Activated CD8-positive, alpha-beta T cell treated with anti-CD3 and anti-CD28 coated beads for 36 hours (primary cell): Measurements from ENCODE around the gene STAB2. TPM values are rescaled to one million over a fixed set of nuclear protein-coding genes. Genes with fewer than 3 reads are reported as not detected.

Experiments used
- ATAC-seq: fragments of 200-7000 bp; cut with Tn5 transposase; one replicate; pipeline ENCODE4 v1.10.0; 2021; ENCODE audit warnings: mild to moderate bottlenecking, moderate library complexity
- CTCF ChIA-PET: fragments of 350-600 bp; sonication (Branson Sonifier 250); formaldehyde crosslinking; loops from one replicate; lab custom pipeline; 2021; ENCODE audit warnings: antibody characterized with exemption; lab: Charles Lee
- POLR2A ChIA-PET: fragments of 350-600 bp; sonication (Branson Sonifier 250); formaldehyde crosslinking; loops from one replicate; lab custom pipeline; 2021; ENCODE audit warnings: antibody characterized with exemption; lab: Charles Lee
- DNase-seq: peaks from one replicate; pipeline ENCODE4 v3.0.0-alpha.2; 2020
- H3K27ac Mint-ChIP-seq: one replicate; pipeline ENCODE4 v1.8.0; 2021; ENCODE audit warnings: mild to moderate bottlenecking, mixed read lengths
- H3K27me3 Mint-ChIP-seq: one replicate; pipeline ENCODE4 v1.8.0; 2021; ENCODE audit warnings: mixed read lengths
- H3K36me3 Mint-ChIP-seq: one replicate; pipeline ENCODE4 v1.8.0; 2021; ENCODE audit warnings: low read depth, mixed read lengths
- H3K4me1 Mint-ChIP-seq: one replicate; pipeline ENCODE4 v1.8.0; 2021; ENCODE audit warnings: low read depth, mixed read lengths
- H3K4me3 Mint-ChIP-seq: one replicate; pipeline ENCODE4 v1.8.0; 2021; ENCODE audit warnings: mild to moderate bottlenecking, moderate library complexity, mixed read lengths
- H3K9me3 Mint-ChIP-seq: one replicate; pipeline ENCODE4 v1.8.0; 2021; ENCODE audit warnings: mixed read lengths
- CTCF ChIP-seq: fragments of 200-600 bp; IDR thresholded peaks from one replicate; pipeline ENCODE4 v1.8.0; 2022; ENCODE audit warnings: antibody characterized with exemption, mild to moderate bottlenecking
- intact Hi-C: fragments of 100-400 bp; cut with micrococcal nuclease; formaldehyde crosslinking; loops from one replicate; pipeline ENCODE4 v1.10.0; 2022
- total RNA-seq, 2 experiments: library from RNA; stranded (reverse); gene quantifications; one replicate each; pipeline ENCODE4 v1.2.3, GENCODE V29; 2021

Gene STAB2
- total RNA-seq, 2 experiments from 2014 or later = not detected

- ATAC-seq (no peak), DNase-seq (no peak)
- Mint-ChIP-seq H3K4me3 (no peak overlapping the region), H3K9me3 (no peaks in the 10 kb centered on the region), H3K27me3 (peaks cover 3% of the 10 kb centered on the region), H3K27ac (no peak overlapping the region), H3K4me1 (no peaks in the 10 kb centered on the region), H3K36me3 (no peaks in the 10 kb centered on the region)
- ChIA-PET CTCF (no interaction called here), POLR2A (no interaction called here)
- TF ChIP-seq CTCF = no peak
- intact Hi-C loops = no loop called here
Measured at GRCh38 chr12:103757248-103757647, 170.2 kb downstream of the STAB2 start.

DNA sequence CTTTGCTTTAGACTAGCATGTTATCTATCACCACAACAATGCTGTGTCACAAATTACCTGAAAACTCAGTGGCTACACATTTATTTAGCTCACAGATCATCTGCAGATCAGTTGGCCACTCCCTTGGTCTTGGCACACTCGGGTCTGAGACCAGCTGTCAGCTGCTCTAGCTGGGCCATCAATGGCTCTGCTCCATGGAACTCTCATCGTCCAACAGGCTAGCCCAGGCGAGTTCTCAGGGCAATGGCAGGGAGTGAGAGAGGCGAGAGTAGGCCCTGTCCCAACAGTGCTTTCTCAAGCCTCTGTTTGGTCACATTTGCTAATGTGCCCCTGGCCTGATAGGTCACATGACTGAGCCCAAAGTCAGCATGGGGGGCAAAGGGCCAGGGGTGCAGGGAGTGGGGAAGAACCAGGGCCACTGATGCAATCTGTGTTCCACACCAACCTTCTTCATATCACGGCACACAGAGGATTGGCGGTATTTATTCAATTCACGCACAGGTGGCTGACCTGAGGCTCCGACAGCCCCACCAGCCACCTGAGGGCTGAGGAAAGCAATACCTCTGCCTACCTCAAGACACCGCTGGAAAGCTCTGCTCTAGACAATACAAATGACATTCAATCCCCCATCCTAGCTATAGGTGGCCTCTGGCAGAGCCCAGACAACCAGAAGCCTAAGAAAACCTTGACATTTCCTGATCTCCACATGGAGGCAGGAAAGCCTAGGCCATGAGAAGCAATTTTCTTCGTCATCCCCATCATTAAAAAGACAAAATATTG lies 171.4 kb downstream of the STAB2 start:
- Mint-ChIP-seq H3K9me3 (no peaks in the 10 kb centered on the region), H3K27ac (no peak overlapping the region), H3K36me3 (peaks cover under 1% of the 10 kb centered on the region), H3K4me1 (no peaks in the 10 kb centered on the region), H3K27me3 (peaks cover 1% of the 10 kb centered on the region), H3K4me3 (no peak overlapping the region)
- intact Hi-C loops = no loop called here
- ChIA-PET CTCF (no interaction called here), POLR2A (no interaction called here)
- ATAC-seq (no peak), DNase-seq (no peak)
- no peak for TF ChIP-seq CTCF

DNA sequence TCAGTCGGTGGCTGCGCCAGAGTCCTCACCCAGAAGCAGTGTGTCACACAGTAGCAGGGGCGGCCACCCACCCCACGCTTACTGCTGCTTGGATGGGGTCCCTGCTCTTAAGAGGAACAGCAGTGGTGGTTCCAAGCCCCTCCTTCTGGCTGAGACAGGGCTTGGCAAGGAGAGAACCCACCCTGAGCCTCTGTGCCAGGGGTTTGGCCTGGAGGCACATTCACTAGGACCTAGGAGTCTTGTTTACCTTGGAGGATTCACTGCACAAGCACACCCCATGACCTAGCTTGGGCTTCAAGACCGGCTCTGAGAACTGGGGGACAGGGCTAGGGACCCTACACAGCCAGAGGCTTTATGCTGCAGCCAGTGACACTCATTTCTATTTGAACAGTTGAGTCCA lies 175.4 kb downstream of the STAB2 start:
- peaks cover 3% of the 10 kb centered on the region for H3K36me3 Mint-ChIP-seq
- no peak for DNase-seq
- no peak overlapping the region for H3K27ac Mint-ChIP-seq
- no peaks in the 10 kb centered on the region for H3K9me3 Mint-ChIP-seq
- no peaks in the 10 kb centered on the region for H3K27me3 Mint-ChIP-seq
- ChIA-PET POLR2A (no interaction called here), CTCF (no interaction called here)
- no peak for ATAC-seq
- intact Hi-C loops = no loop called here
- no peak for TF ChIP-seq CTCF
- no peak overlapping the region for H3K4me3 Mint-ChIP-seq
- no peaks in the 10 kb centered on the region for H3K4me1 Mint-ChIP-seq

GRCh38 chr12:103765322-103765721 lies 178.2 kb downstream of the STAB2 start:
- CTCF ChIA-PET = no interaction called here

More at GRCh38 chr12:103765322-103765721, 178.2 kb downstream of the STAB2 start:
- TF ChIP-seq CTCF = no peak
- Mint-ChIP-seq H3K36me3 (peaks cover 3% of the 10 kb centered on the region), H3K4me1 (no peaks in the 10 kb centered on the region), H3K9me3 (no peaks in the 10 kb centered on the region), H3K27ac (no peak overlapping the region), H3K27me3 (no peaks in the 10 kb centered on the region), H3K4me3 (no peak overlapping the region)
- no peak for DNase-seq
- POLR2A ChIA-PET = no interaction called here
- intact Hi-C loops = no loop called here
- no peak for ATAC-seq
